HepG2 (cell line): ENCODE results near the gene CCDC33. TPM values are rescaled to one million over a fixed set of nuclear protein-coding genes. Genes with fewer than 3 reads are reported as not detected.

Source experiments
- KDM3A ChIP-seq: IDR thresholded peaks from 2 replicates; pipeline ENCODE4 v1.6.1; 2018; ENCODE audit warnings: low read depth, missing compliant biosample characterization
- MIER2 ChIP-seq: IDR thresholded peaks from 2 replicates; pipeline ENCODE4 v1.6.1; 2016; ENCODE audit warnings: missing biosample characterization, missing genetic modification reagents
- MXD4 ChIP-seq: IDR thresholded peaks from 2 replicates; pipeline ENCODE4 v1.6.1; 2016; ENCODE audit warnings: mild to moderate bottlenecking, missing biosample characterization, missing genetic modification reagents
- POLR2AphosphoS2 ChIP-seq: IDR thresholded peaks from 2 replicates; pipeline ENCODE4 v1.6.1; 2011; ENCODE audit warnings: low read depth, low read length, improper control_type of control experiment
- SATB2 ChIP-seq: sonication (generic); formaldehyde crosslinking; IDR thresholded peaks from 2 replicates; pipeline ENCODE4 v1.5.0; 2020; ENCODE audit warnings: missing genetic modification reagents
- TAF1 ChIP-seq: sonication (generic); formaldehyde crosslinking; IDR thresholded peaks from 2 replicates; pipeline ENCODE4 v1.4.0; 2020; ENCODE audit warnings: missing genetic modification reagents
- TEAD3 ChIP-seq: optimal IDR thresholded peaks from 2 replicates; pipeline ENCODE3; 2016; ENCODE audit warnings: borderline replicate concordance
- THAP9 ChIP-seq: sonication (generic); formaldehyde crosslinking; IDR thresholded peaks from 2 replicates; pipeline ENCODE4; 2020; ENCODE audit warnings: missing genetic modification reagents, mild to moderate bottlenecking, borderline replicate concordance
- USF2 ChIP-seq, 2 experiments: sonication (generic) in 1 of 2; formaldehyde crosslinking in 1 of 2; IDR thresholded peaks; 2 replicates each; pipeline versions ENCODE4 v1.5.1 to v1.6.1; 2011 to 2020; ENCODE audit warnings: borderline replicate concordance in 1 of 2, low read depth in 1 of 2, low read length in 1 of 2, mild to moderate bottlenecking in 1 of 2, missing genetic modification reagents in 1 of 2, moderate library complexity in 1 of 2
- ZFX ChIP-seq: sonication (generic); formaldehyde crosslinking; IDR thresholded peaks from 2 replicates; pipeline ENCODE4 v1.4.0; 2020; ENCODE audit warnings: mild to moderate bottlenecking, low read depth, missing genetic modification reagents, moderate library complexity
- ZNF12 ChIP-seq: sonication (generic); formaldehyde crosslinking; IDR thresholded peaks from 2 replicates; pipeline ENCODE4 v1.5.0; 2020; ENCODE audit warnings: missing genetic modification reagents
- ZNF224 ChIP-seq: sonication (generic); formaldehyde crosslinking; IDR thresholded peaks from 2 replicates; pipeline ENCODE4 v1.5.0; 2020; ENCODE audit warnings: mild to moderate bottlenecking, missing genetic modification reagents
- ZNF24 ChIP-seq: fragments of 450-650 bp; IDR thresholded peaks from 2 replicates; pipeline ENCODE4 v1.6.1; 2017; ENCODE audit warnings: antibody characterized with exemption, mild to moderate bottlenecking
- ZNF337 ChIP-seq: sonication (generic); formaldehyde crosslinking; IDR thresholded peaks from 2 replicates; pipeline ENCODE4 v1.5.1; 2020; ENCODE audit warnings: missing genetic modification reagents, low read depth, mild to moderate bottlenecking, borderline replicate concordance
- ZNF703 ChIP-seq: sonication (generic); formaldehyde crosslinking; IDR thresholded peaks from 2 replicates; pipeline ENCODE4 v1.5.1; 2020; ENCODE audit warnings: missing genetic modification reagents, mild to moderate bottlenecking, moderate library complexity, borderline replicate concordance
- ZSCAN20 ChIP-seq: sonication (generic); formaldehyde crosslinking; IDR thresholded peaks from 2 replicates; pipeline ENCODE4 v1.4.0; 2020; ENCODE audit warnings: missing genetic modification reagents, mild to moderate bottlenecking, borderline replicate concordance
- polyA plus RNA-seq, 8 experiments: library from polyadenylated mRNA; depleted of rRNA in 3 of 8; stranded (reverse) in 7 of 8; unstranded in 1 of 8; fragments of >200 nt; fragmentation: Illumina TruSeq in 4 of 8; extraction: Trizol in 4 of 8; gene quantifications; 2 replicates each; pipeline versions ENCODE4 v1.2.1 to v1.2.3, GENCODE V29; 2011 to 2016; ENCODE audit warnings: low read depth in 4 of 8, missing spikeins in 1 of 8, mixed read lengths in 1 of 8; ENCODE audit not compliant: insufficient read depth in 1 of 8
- total RNA-seq, 5 experiments: library from RNA; depleted of rRNA; stranded (reverse); fragments of >200 nt; fragmentation: Illumina TruSeq; extraction: Trizol; gene quantifications; 2 replicates each; pipeline ENCODE4 v1.2.3, GENCODE V29; 2016; ENCODE audit warnings: low read depth in 1 of 5
- TF ChIP-seq, protein P1 (sequence below): sonication (generic); formaldehyde crosslinking; IDR thresholded peaks from 2 replicates; pipeline ENCODE4 v1.4.0; 2020; ENCODE audit warnings: missing genetic modification reagents
- TF ChIP-seq, protein P2 (sequence below): sonication (generic); formaldehyde crosslinking; IDR thresholded peaks from 2 replicates; pipeline ENCODE4 v1.4.0; 2020; ENCODE audit warnings: low read depth, missing genetic modification reagents

Gene CCDC33
- total and polyA plus RNA-seq, 2 of the 13 experiments (the other 11 are each of a cell fraction or from before 2014, with no cell fraction given), result 0.30 TPM; not detected in 1

DNA sequence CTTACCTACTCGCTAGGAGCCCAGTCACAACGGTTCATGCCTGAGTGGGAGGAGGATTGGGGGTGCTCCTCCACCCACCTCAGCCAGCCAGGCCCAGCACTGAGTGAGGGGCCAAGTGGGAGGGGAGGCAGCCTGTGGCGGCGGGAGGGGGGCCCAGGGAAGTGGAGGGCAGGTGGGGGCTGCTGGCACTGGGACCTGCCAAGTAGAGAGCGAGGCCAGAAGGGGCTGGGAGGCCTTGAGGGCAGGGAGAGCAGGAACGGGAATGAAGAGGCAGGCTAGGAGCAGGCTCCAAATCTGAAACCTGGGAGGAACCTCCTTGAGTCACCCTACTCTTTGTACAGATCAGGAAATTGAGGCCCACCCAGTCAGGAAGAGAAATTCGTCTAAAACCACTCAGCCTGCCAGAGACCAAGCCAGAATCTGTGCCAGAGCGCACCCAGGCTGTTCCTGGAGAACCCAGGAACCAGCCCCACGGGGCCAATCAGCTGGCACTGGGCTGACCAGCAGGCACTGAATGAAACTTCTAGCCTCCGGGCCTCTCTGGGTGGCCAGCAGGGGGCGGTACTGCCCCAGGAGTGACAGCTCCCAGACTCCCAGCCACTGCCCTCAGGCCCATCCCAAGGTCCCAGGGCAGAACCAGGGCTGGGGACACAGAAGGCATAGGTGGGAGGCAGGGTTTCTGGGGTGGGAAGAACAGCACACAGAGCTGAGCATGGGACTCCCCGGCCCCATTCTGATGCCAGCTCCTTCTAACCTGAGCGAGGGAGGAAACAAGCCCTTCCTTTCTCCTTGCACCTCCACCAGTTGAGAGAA lies 146.1 kb downstream of the CCDC33 start (continued):
- no peak for TF ChIP-seq ZSCAN20
- no peak for TF ChIP-seq POLR2AphosphoS2
- peak; percentile 47 for TF ChIP-seq TEAD3 (CRISPR knock-in tag)
- no peak for TF ChIP-seq ZNF337
- no peak for TF ChIP-seq ZNF703 (CRISPR knock-in tag)
- peak; percentile 43; the same call in 1 of the 2 replicates for TF ChIP-seq MIER2 (CRISPR knock-in tag)
- TF ChIP-seq ZNF224, result no peak
- TF ChIP-seq ZNF12 (CRISPR knock-in tag), result no peak
- TF ChIP-seq MXD4 (CRISPR knock-in tag), result 0 out of 2 replicates have a peak, but pooled peaks have one; percentile 28
- no peak for TF ChIP-seq SATB2 (CRISPR knock-in tag)
- peak; percentile 54; the same call in 1 of the 2 replicates for TF ChIP-seq KDM3A (CRISPR knock-in tag)
- no peak for TF ChIP-seq TAF1 (CRISPR knock-in tag)
- TF ChIP-seq ZFX (CRISPR knock-in tag), result no peak
- no peak for TF ChIP-seq USF2 (IDR thresholded peaks at IDR 0.05; ENCODE audit: low read depth, low read length)
- no peak for TF ChIP-seq USF2 (CRISPR knock-in tag; IDR thresholded peaks at IDR 0.05; ENCODE audit: borderline replicate concordance)
- TF ChIP-seq, protein P1, sequence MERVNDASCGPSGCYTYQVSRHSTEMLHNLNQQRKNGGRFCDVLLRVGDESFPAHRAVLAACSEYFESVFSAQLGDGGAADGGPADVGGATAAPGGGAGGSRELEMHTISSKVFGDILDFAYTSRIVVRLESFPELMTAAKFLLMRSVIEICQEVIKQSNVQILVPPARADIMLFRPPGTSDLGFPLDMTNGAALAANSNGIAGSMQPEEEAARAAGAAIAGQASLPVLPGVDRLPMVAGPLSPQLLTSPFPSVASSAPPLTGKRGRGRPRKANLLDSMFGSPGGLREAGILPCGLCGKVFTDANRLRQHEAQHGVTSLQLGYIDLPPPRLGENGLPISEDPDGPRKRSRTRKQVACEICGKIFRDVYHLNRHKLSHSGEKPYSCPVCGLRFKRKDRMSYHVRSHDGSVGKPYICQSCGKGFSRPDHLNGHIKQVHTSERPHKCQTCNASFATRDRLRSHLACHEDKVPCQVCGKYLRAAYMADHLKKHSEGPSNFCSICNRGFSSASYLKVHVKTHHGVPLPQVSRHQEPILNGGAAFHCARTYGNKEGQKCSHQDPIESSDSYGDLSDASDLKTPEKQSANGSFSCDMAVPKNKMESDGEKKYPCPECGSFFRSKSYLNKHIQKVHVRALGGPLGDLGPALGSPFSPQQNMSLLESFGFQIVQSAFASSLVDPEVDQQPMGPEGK (CRISPR knock-in tag), result peak; percentile 47; the same call in 1 of the 2 replicates
- TF ChIP-seq, protein P2, sequence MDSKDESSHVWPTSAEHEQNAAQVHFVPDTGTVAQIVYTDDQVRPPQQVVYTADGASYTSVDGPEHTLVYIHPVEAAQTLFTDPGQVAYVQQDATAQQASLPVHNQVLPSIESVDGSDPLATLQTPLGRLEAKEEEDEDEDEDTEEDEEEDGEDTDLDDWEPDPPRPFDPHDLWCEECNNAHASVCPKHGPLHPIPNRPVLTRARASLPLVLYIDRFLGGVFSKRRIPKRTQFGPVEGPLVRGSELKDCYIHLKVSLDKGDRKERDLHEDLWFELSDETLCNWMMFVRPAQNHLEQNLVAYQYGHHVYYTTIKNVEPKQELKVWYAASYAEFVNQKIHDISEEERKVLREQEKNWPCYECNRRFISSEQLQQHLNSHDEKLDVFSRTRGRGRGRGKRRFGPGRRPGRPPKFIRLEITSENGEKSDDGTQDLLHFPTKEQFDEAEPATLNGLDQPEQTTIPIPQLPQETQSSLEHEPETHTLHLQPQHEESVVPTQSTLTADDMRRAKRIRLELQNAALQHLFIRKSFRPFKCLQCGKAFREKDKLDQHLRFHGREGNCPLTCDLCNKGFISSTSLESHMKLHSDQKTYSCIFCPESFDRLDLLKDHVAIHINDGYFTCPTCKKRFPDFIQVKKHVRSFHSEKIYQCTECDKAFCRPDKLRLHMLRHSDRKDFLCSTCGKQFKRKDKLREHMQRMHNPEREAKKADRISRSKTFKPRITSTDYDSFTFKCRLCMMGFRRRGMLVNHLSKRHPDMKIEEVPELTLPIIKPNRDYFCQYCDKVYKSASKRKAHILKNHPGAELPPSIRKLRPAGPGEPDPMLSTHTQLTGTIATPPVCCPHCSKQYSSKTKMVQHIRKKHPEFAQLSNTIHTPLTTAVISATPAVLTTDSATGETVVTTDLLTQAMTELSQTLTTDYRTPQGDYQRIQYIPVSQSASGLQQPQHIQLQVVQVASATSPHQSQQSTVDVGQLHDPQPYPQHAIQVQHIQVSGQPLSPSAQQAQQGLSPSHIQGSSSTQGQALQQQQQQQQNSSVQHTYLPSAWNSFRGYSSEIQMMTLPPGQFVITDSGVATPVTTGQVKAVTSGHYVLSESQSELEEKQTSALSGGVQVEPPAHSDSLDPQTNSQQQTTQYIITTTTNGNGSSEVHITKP (CRISPR knock-in tag), result no peak
- TF ChIP-seq ZNF24, result no peak
- TF ChIP-seq THAP9 (CRISPR knock-in tag), result peak; percentile 22; the same call in 1 of the 2 replicates
